Vagina (tissue), 2 donors: ENCODE results near the gene SPATS2. TPM values are rescaled to one million over a fixed set of nuclear protein-coding genes. Genes with fewer than 3 reads are reported as not detected.

Source experiments
- DNase-seq, 2 donors: peaks; one replicate each; pipeline ENCODE4 v3.0.0-alpha.2; 2017; ENCODE audit errors: extremely low spot score in 2 of 2
- H3K27ac ChIP-seq: fragments of 200-600 bp; sonication (generic); one replicate; pipeline ENCODE4 v1.5.1; 2019
- H3K27me3 ChIP-seq: fragments of 200-600 bp; sonication (generic); one replicate; pipeline ENCODE4 v1.5.1; 2019
- H3K36me3 ChIP-seq, 2 donors: fragments of 200-600 bp; sonication (generic); one replicate each; pipeline ENCODE4 v1.5.1; 2017 to 2019
- H3K4me1 ChIP-seq: fragments of 200-600 bp; sonication (generic); one replicate; pipeline ENCODE4 v1.5.1; 2019
- H3K4me3 ChIP-seq, 2 donors: fragments of 200-600 bp; sonication (generic); 1 replicate in 1 of 2; 2 replicates in 1 of 2; pipeline ENCODE4 v1.5.1; 2016 to 2019
- H3K9me3 ChIP-seq: fragments of 200-600 bp; sonication (generic); one replicate; pipeline ENCODE4 v1.5.1; 2019
- CTCF ChIP-seq, 3 experiments: fragments of 450-650 bp in 2 of 3; fragments of 200-600 bp in 1 of 3; sonication (generic) in 1 of 3; IDR thresholded peaks; one replicate each; pipeline ENCODE4 v1.5.1; 2017 to 2019; ENCODE audit warnings: antibody characterized with exemption in 3 of 3, mild to moderate bottlenecking in 2 of 3, moderate library complexity in 2 of 3
- POLR2A ChIP-seq, 2 donors: fragments of 450-650 bp; IDR thresholded peaks; one replicate each; pipeline ENCODE4 v1.6.1; 2017; ENCODE audit warnings: antibody characterized with exemption in 2 of 2, mild to moderate bottlenecking in 2 of 2, moderate library complexity in 2 of 2
- POLR2AphosphoS5 ChIP-seq, 2 donors: sonication (generic); formaldehyde crosslinking; IDR thresholded peaks; one replicate each; pipeline ENCODE4 v1.9.0; 2017; ENCODE audit warnings: antibody characterized with exemption in 2 of 2, mild to moderate bottlenecking in 2 of 2, low read depth in 1 of 2; ENCODE audit not compliant: insufficient read depth in 1 of 2
- intact Hi-C: fragments of 100-400 bp; cut with DNase I; formaldehyde crosslinking; loops from one replicate; pipeline ENCODE4 v1.15.1; 2023
- total RNA-seq: library from RNA; depleted of rRNA; stranded (reverse); fragments of >200 nt; gene quantifications from one replicate; pipeline ENCODE4 v1.2.3, GENCODE V29; 2016

SPATS2 gene
- total RNA-seq, 1 donor from 2014 or later = 28.0 TPM

- Histone ChIP-seq H3K4me1 (peaks cover 17% of the 10 kb centered on the region), H3K27ac (no peak overlapping the region), H3K27me3 (no peaks in the 10 kb centered on the region), H3K4me3 (peak overlapping the region; percentile 38 to 43), H3K36me3 (no peaks in the 10 kb centered on the region), H3K9me3 (no peaks in the 10 kb centered on the region)
- intact Hi-C loops = no loop called here
- TF ChIP-seq CTCF (IDR thresholded peaks at IDR 0.05) (no peak), POLR2A (IDR thresholded peaks at IDR 0.05) (no peak), POLR2AphosphoS5 (IDR thresholded peaks at IDR 0.05; ENCODE audit: insufficient read depth in 1 of 2, low read depth in 1 of 2) (no peak)
- DNase-seq = no peak
Measured at GRCh38 chr12:49548822-49549648, 181.8 kb downstream of the SPATS2 start.

GRCh38 chr12:49549735-49550692 is 182.8 kb downstream of the SPATS2 start:
- no peak overlapping the region for H3K4me3 ChIP-seq
- DNase-seq = no peak
- H3K36me3 ChIP-seq = no peaks in the 10 kb centered on the region
- TF ChIP-seq CTCF (IDR thresholded peaks at IDR 0.05) (no peak), POLR2A (IDR thresholded peaks at IDR 0.05) (no peak), POLR2AphosphoS5 (IDR thresholded peaks at IDR 0.05; ENCODE audit: insufficient read depth in 1 of 2, low read depth in 1 of 2) (no peak)
- H3K27ac ChIP-seq = no peak overlapping the region
- no peaks in the 10 kb centered on the region for H3K27me3 ChIP-seq
- H3K4me1 ChIP-seq = peaks cover 17% of the 10 kb centered on the region
- no peaks in the 10 kb centered on the region for H3K9me3 ChIP-seq
- intact Hi-C loops = loop anchor here (5.0 kb wide), 1 partner anchor 72 kb away; the partner anchor contains the start of gene PRPF40B

GRCh38 chr12:49550693-49551252 is 183.5 kb downstream of the SPATS2 start:
- TF ChIP-seq POLR2AphosphoS5 (IDR thresholded peaks at IDR 0.05; ENCODE audit: insufficient read depth in 1 of 2, low read depth in 1 of 2) (no peak), POLR2A (IDR thresholded peaks at IDR 0.05) (no peak), CTCF (IDR thresholded peaks at IDR 0.05) (no peak)
- Histone ChIP-seq H3K4me3 (no peak overlapping the region), H3K27me3 (no peaks in the 10 kb centered on the region), H3K36me3 (no peaks in the 10 kb centered on the region), H3K4me1 (peaks cover 17% of the 10 kb centered on the region), H3K9me3 (no peaks in the 10 kb centered on the region), H3K27ac (no peak overlapping the region)
- no peak for DNase-seq
- intact Hi-C loops = loop anchor here (5.0 kb wide), 1 partner anchor 72 kb away; the partner anchor contains the start of gene PRPF40B

GRCh38 chr12:49552014-49552413 is 184.8 kb downstream of the SPATS2 start:
- H3K27ac ChIP-seq = no peak overlapping the region
- peaks cover 0 to under 1% of the 10 kb centered on the region in 2 donors for H3K36me3 ChIP-seq
- H3K4me3 ChIP-seq = no peak overlapping the region
- TF ChIP-seq POLR2A (IDR thresholded peaks at IDR 0.05) (no peak), POLR2AphosphoS5 (IDR thresholded peaks at IDR 0.05; ENCODE audit: insufficient read depth in 1 of 2, low read depth in 1 of 2) (peak in 1 of 2 donors; percentile 26)
- intact Hi-C loops = loop anchor here (5.0 kb wide), 1 partner anchor 70 kb away; the partner anchor contains the start of gene PRPF40B
- peaks cover 17% of the 10 kb centered on the region for H3K4me1 ChIP-seq
- DNase-seq = no peak
- no peaks in the 10 kb centered on the region for H3K27me3 ChIP-seq
- no peaks in the 10 kb centered on the region for H3K9me3 ChIP-seq

- TF ChIP-seq CTCF (IDR thresholded peaks at IDR 0.05) = no peak
- TF ChIP-seq POLR2AphosphoS5 (IDR thresholded peaks at IDR 0.05; ENCODE audit: insufficient read depth in 1 of 2, low read depth in 1 of 2) = no peak
- TF ChIP-seq POLR2A (IDR thresholded peaks at IDR 0.05) = no peak
- H3K4me3 ChIP-seq = no peak overlapping the region
- H3K9me3 ChIP-seq = no peaks in the 10 kb centered on the region
- H3K36me3 ChIP-seq = peaks cover 0 to 5% of the 10 kb centered on the region in 2 donors
- no peak overlapping the region for H3K27ac ChIP-seq
- intact Hi-C loops = loop anchor here (5.0 kb wide), 1 partner anchor 70 kb away; the partner anchor contains the start of gene PRPF40B
- H3K4me1 ChIP-seq = peaks cover 17% of the 10 kb centered on the region
- H3K27me3 ChIP-seq = no peaks in the 10 kb centered on the region
- DNase-seq = no peak
Measured at GRCh38 chr12:49552425-49552824, 185.2 kb downstream of the SPATS2 start.
